Pancreas (tissue), 10 donors: ENCODE measurements around the gene CIROP. TPM values are rescaled to one million over a fixed set of nuclear protein-coding genes. Genes with fewer than 3 reads are reported as not detected.

Experiments
- ATAC-seq, 4 donors: fragments of 200-7000 bp; cut with Tn5 transposase; one replicate each; pipeline versions ENCODE4 v1.8.0 to v1.9.1; 2020; ENCODE audit warnings: mild to moderate bottlenecking in 4 of 4, moderate library complexity in 4 of 4
- DNase-seq, 6 donors: peaks; one replicate each; pipeline ENCODE4 v3.0.0-alpha.2; 2020
- FAIRE-seq: peaks from 2 replicates; lab custom pipeline; 2012; peaks lifted over from hg19 to GRCh38; lab: Jason Lieb, UNC
- H3K27ac ChIP-seq, 4 donors: fragments of 200-600 bp; sonication (generic); 1 replicate in 3 of 4; 2 replicates in 1 of 4; pipeline versions ENCODE4 v1.5.0 to v1.8.0; 2020
- H3K27me3 ChIP-seq, 4 donors: fragments of 200-600 bp; one replicate each; pipeline ENCODE4 v1.8.0; 2021
- H3K36me3 ChIP-seq, 3 donors: fragments of 200-600 bp; sonication (generic) in 1 of 3; one replicate each; pipeline versions ENCODE4 v1.5.0 to v1.8.0; 2020 to 2021
- H3K4me1 ChIP-seq, 3 donors: fragments of 200-600 bp; one replicate each; pipeline ENCODE4 v1.8.0; 2021
- H3K4me3 ChIP-seq, 4 donors: fragments of 200-600 bp; sonication (generic) in 2 of 4; one replicate each; pipeline versions ENCODE4 v1.5.0 to v1.8.0; 2020 to 2021
- H3K9me3 ChIP-seq, 4 donors: fragments of 200-600 bp; one replicate each; pipeline ENCODE4 v1.8.0; 2021
- CTCF ChIP-seq, 4 donors: fragments of 200-600 bp; sonication (generic) in 3 of 4; IDR thresholded peaks; one replicate each; pipeline versions ENCODE4 v1.5.0 to v1.8.0; 2021; ENCODE audit warnings: antibody characterized with exemption in 4 of 4
- WGBS, 2 donors: extraction: QIAGEN DNeasy Blood & Tissue Kit; methylation state at CpG; one replicate each; pipeline ENCODE4 v1.1.7; 2013; 5-methylcytosine and 5-hydroxymethylcytosine counted together
- intact Hi-C, 3 donors: fragments of 100-400 bp; cut with DNase I; formaldehyde crosslinking; loops; one replicate each; pipeline versions ENCODE4 v1.11.1 to v1.14.2; 2022
- polyA plus RNA-seq, 2 donors: library from polyadenylated mRNA; stranded (reverse); fragments of 200-250 nt; gene quantifications; one replicate each; pipeline ENCODE4 v1.2.3, GENCODE V29; 2013
- total RNA-seq, 6 donors: library from RNA; stranded (reverse); fragmentation: NEBNext Ultra II Directional in 4 of 6; extraction: Animal tissue kit (Norgen Biotek cat#: 25700) in 4 of 6; gene quantifications; one replicate each; pipeline versions ENCODE4 v1.2.1 to v1.2.4, GENCODE V29; 2021 to 2023
- donor health status: healthy with polysubstance abuse.
- donor health status: DM: no; HTN: no; CAD: no; lungs with moderate emphysema.
- donor health status: DM: no; HTN: no; CAD: no.
- donor health status: control.
- donor health status: control.
- donor health status: Bipolar disorder and iron deficiency.
- donor health status: DM: yes; HTN: yes; CAD: no.
- donor health status: DM: no; HTN: no; CAD: no.
- donor health status: DM: no; HTN: no; CAD: no.
- donor health status: DM: yes; HTN: yes; CAD: no.

Gene CIROP
- total and polyA plus RNA-seq, 8 donors: not detected

GRCh38 chr14:23051141-23052057 lies 53.4 kb downstream of the CIROP start:
- DNase-seq (no peak), ATAC-seq (no peak), FAIRE-seq (no peak)
- intact Hi-C loops: loop anchor here in 1 of 3 donors (10.0 kb wide), 1 partner anchor 57 kb away; no protein-coding TSS in a partner anchor
- Histone ChIP-seq H3K36me3 (no peaks in the 10 kb centered on the region), H3K4me1 (peaks cover 0 to under 1% (median 0%) of the 10 kb centered on the region in 3 donors), H3K4me3 (no peak overlapping the region), H3K27ac (no peak overlapping the region), H3K27me3 (no peaks in the 10 kb centered on the region), H3K9me3 (no peaks in the 10 kb centered on the region)
- 71 to 75% methylated on average over 4 to 5 of the region's 5 CpGs for WGBS, 2 donors
- TF ChIP-seq CTCF (IDR thresholded peaks at IDR 0.05): no peak

Other genes starting within 250 kb of the CIROP start
- gene LRP10, start 233.2 kb downstream of the CIROP start, total RNA-seq: 10 to 100 TPM; 49.5 to 86.2 (median 52.5) TPM
- gene LRP10, start 233.2 kb downstream of the CIROP start, polyA plus RNA-seq: 10 to 100 TPM; 14.7 to 22.7 TPM
- gene REM2, start 221.8 kb downstream of the CIROP start, total RNA-seq: under 1 TPM in 5 of 6 donors, not detected in 1; 0.16 to 0.41 (median 0.28) TPM
- gene REM2, start 221.8 kb downstream of the CIROP start, polyA plus RNA-seq: 1 to 10 TPM in 1 of 2 donors, under 1 TPM in 1; 0.72 to 2.5 TPM
- 10 to 100 TPM; 20.9 to 39.4 (median 30.6) TPM for gene RBM23, start 185.8 kb downstream of the CIROP start, total RNA-seq
- 10 to 100 TPM; 30.4 to 58.6 TPM for gene RBM23, start 185.8 kb downstream of the CIROP start, polyA plus RNA-seq
- gene PRMT5, start 175.6 kb downstream of the CIROP start, total RNA-seq: 10 to 100 TPM; 16.3 to 31.8 (median 29.2) TPM
- 10 to 100 TPM; 15.6 to 27.5 TPM for gene PRMT5, start 175.6 kb downstream of the CIROP start, polyA plus RNA-seq
- gene HAUS4, start 147.9 kb downstream of the CIROP start, total RNA-seq: 10 to 100 TPM; 18.4 to 31.8 (median 23.4) TPM
- gene HAUS4, start 147.9 kb downstream of the CIROP start, polyA plus RNA-seq: 10 to 100 TPM; 13.6 to 17.0 TPM
- gene AJUBA, start 122.4 kb downstream of the CIROP start, total RNA-seq: 10 to 100 TPM in 2 of 6 donors, 1 to 10 TPM in 4; 5.4 to 17.8 (median 9.1) TPM
- gene AJUBA, start 122.4 kb downstream of the CIROP start, polyA plus RNA-seq: 1 to 10 TPM; 6.3 to 9.5 TPM
- 1 to 10 TPM; 4.3 to 7.5 (median 5.4) TPM for gene C14orf93, start 94.8 kb downstream of the CIROP start, total RNA-seq
- 10 to 100 TPM in 1 of 2 donors, 1 to 10 TPM in 1; 8.3 to 11.3 TPM for gene C14orf93, start 94.8 kb downstream of the CIROP start, polyA plus RNA-seq
- 10 to 100 TPM; 29.6 to 50.4 (median 45.9) TPM for gene PSMB5, start 70.1 kb downstream of the CIROP start, total RNA-seq
- gene PSMB5, start 70.1 kb downstream of the CIROP start, polyA plus RNA-seq: 10 to 100 TPM; 31.8 to 62.9 TPM
- gene PSMB11, start 62.8 kb downstream of the CIROP start, total RNA-seq: not detected
- gene PSMB11, start 62.8 kb downstream of the CIROP start, polyA plus RNA-seq: under 1 TPM in 1 of 2 donors, not detected in 1; 0.05 TPM
- 1 to 10 TPM in 5 of 6 donors, under 1 TPM in 1; 0.91 to 3.4 (median 1.3) TPM for gene CDH24, start 47.5 kb downstream of the CIROP start, total RNA-seq
- gene CDH24, start 47.5 kb downstream of the CIROP start, polyA plus RNA-seq: 10 to 100 TPM in 1 of 2 donors, 1 to 10 TPM in 1; 9.6 to 11.8 TPM
- gene ACIN1, start 9.9 kb downstream of the CIROP start, total RNA-seq: 100 to 1,000 TPM in 1 of 6 donors, 10 to 100 TPM in 5; 43.1 to 106 (median 55.9) TPM
- 100 to 1,000 TPM; 134 to 152 TPM for gene ACIN1, start 9.9 kb downstream of the CIROP start, polyA plus RNA-seq
- 10 to 100 TPM in 4 of 6 donors, 1 to 10 TPM in 2; 7.5 to 22.7 (median 13.6) TPM for gene C14orf119, start 9.5 kb downstream of the CIROP start, total RNA-seq
- 10 to 100 TPM; 10.4 to 20.8 TPM for gene C14orf119, start 9.5 kb downstream of the CIROP start, polyA plus RNA-seq
- not detected for gene CEBPE, start 14.3 kb upstream of the CIROP start, total RNA-seq
- gene CEBPE, start 14.3 kb upstream of the CIROP start, polyA plus RNA-seq: not detected
- 10 to 100 TPM; 11.5 to 33.5 (median 23.2) TPM for gene SLC7A8, start 78.7 kb upstream of the CIROP start, total RNA-seq
- 10 to 100 TPM; 36.3 to 70.8 TPM for gene SLC7A8, start 78.7 kb upstream of the CIROP start, polyA plus RNA-seq
- under 1 TPM in 2 of 6 donors, not detected in 4; 0.12 to 0.29 TPM for gene RNF212B, start 132.9 kb upstream of the CIROP start, total RNA-seq
- not detected for gene RNF212B, start 132.9 kb upstream of the CIROP start, polyA plus RNA-seq
- gene HOMEZ, start 181.1 kb upstream of the CIROP start, total RNA-seq: 10 to 100 TPM in 1 of 6 donors, 1 to 10 TPM in 5; 4.5 to 10.3 (median 6.0) TPM
- gene HOMEZ, start 181.1 kb upstream of the CIROP start, polyA plus RNA-seq: 1 to 10 TPM; 4.9 to 5.9 TPM
- gene PPP1R3E, start 197.9 kb upstream of the CIROP start, total RNA-seq: 10 to 100 TPM in 2 of 6 donors, 1 to 10 TPM in 4; 4.1 to 12.8 (median 5.6) TPM
- gene PPP1R3E, start 197.9 kb upstream of the CIROP start, polyA plus RNA-seq: 10 to 100 TPM; 18.0 to 25.9 TPM
- gene BCL2L2, start 201.8 kb upstream of the CIROP start, total RNA-seq: 10 to 100 TPM; 24.8 to 29.7 (median 26.2) TPM
- 10 to 100 TPM; 28.8 to 31.6 TPM for gene BCL2L2, start 201.8 kb upstream of the CIROP start, polyA plus RNA-seq
- gene PABPN1, start 216.5 kb upstream of the CIROP start, total RNA-seq: 10 to 100 TPM; 32.6 to 82.2 (median 45.0) TPM
- 100 to 1,000 TPM; 154 to 166 TPM for gene PABPN1, start 216.5 kb upstream of the CIROP start, polyA plus RNA-seq
- 10 to 100 TPM in 4 of 6 donors, 1 to 10 TPM in 2; 6.4 to 19.6 (median 10.3) TPM for gene SLC22A17, start 247.9 kb upstream of the CIROP start, total RNA-seq
- gene SLC22A17, start 247.9 kb upstream of the CIROP start, polyA plus RNA-seq: 10 to 100 TPM; 29.9 to 90.7 TPM